ENCODE results near the gene ATP2B2. TPM values are rescaled to one million over a fixed set of nuclear protein-coding genes. Genes with fewer than 3 reads are reported as not detected.

The ATP2B2 gene
- polyA plus RNA-seq, 3 donors = not detected

DNA sequence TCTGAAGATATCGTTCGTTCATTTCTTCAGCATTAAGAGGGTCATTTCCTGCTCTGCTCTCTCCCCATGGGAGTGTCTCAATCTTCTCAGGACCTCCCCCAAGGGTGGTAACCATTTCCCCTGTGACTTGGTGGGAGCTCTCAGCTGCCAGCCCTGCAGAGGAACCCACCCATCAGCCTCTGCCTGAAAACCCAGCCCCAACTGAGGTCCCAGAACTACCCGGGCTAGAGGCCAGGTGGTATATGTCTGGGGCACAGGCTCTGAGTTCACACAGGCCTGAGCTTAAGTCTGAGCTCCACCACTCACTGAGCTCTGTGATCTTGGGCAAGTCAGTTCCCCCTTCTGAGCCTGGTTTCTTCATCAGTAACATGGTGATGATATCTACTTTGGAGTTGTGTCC is 10.0 kb upstream of the ATP2B2 start:
- no peaks in the 10 kb centered on the region for H3K9me3 ChIP-seq (replicated peaks in 1 of 2; ENCODE audit: control insufficient read depth in 1 of 2, insufficient read depth in 1 of 2, low read length in 2 of 2)
- Mint-ChIP-seq H3K4me3 (no peak overlapping the region), H3K36me3 (no peaks in the 10 kb centered on the region), H3K27me3 (ENCODE audit: low read depth in 3 of 3) (peaks cover 1 to 2% (median 2%) of the 10 kb centered on the region in 3 donors), H3K27ac (no peak overlapping the region), H3K4me1 (no peaks in the 10 kb centered on the region), H3K9me3 (no peaks in the 10 kb centered on the region)
- H3K27ac ChIP-seq (ENCODE audit: low read depth in 1 of 2, low read length in 2 of 2) = no peak overlapping the region
- WGBS (ENCODE audit: insufficient coverage) = 100% methylated on average over 3 of the region's 3 CpGs
- DNase-seq = no peak
- no peak overlapping the region for H3K4me3 ChIP-seq (replicated peaks in 1 of 3; ENCODE audit: low read depth in 2 of 3, low read length in 3 of 3)
- H3K4me2 ChIP-seq (replicated peaks; ENCODE audit: extremely low read depth, low read length, poor library complexity, severe bottlenecking) = no peak overlapping the region
- no peaks in the 10 kb centered on the region for H3K4me1 ChIP-seq (ENCODE audit: control insufficient read depth in 1 of 2, insufficient read depth in 2 of 2, low read length in 2 of 2)
- no peaks in the 10 kb centered on the region for H3K27me3 ChIP-seq (ENCODE audit: control insufficient read depth in 2 of 2, insufficient read depth in 2 of 2, low read length in 2 of 2)
- H4K20me1 ChIP-seq (ENCODE audit: insufficient read depth, low read length) = no peaks in the 10 kb centered on the region
- intact Hi-C loops (cut with micrococcal nuclease) = no loop called here
- no peaks in the 10 kb centered on the region for H3K36me3 ChIP-seq (replicated peaks in 1 of 2; ENCODE audit: control insufficient read depth in 1 of 2, insufficient read depth in 2 of 2, low read length in 2 of 2)
- H2AFZ ChIP-seq (ENCODE audit: insufficient read depth, low read depth, low read length, poor library complexity, severe bottlenecking) = no peak overlapping the region
- H3K79me2 ChIP-seq (ENCODE audit: insufficient read depth, low read length) = no peaks in the 10 kb centered on the region
- H3K9ac ChIP-seq (ENCODE audit: insufficient read depth, low read length, poor library complexity, severe bottlenecking) = no peak overlapping the region
- TF ChIP-seq, protein P1, sequence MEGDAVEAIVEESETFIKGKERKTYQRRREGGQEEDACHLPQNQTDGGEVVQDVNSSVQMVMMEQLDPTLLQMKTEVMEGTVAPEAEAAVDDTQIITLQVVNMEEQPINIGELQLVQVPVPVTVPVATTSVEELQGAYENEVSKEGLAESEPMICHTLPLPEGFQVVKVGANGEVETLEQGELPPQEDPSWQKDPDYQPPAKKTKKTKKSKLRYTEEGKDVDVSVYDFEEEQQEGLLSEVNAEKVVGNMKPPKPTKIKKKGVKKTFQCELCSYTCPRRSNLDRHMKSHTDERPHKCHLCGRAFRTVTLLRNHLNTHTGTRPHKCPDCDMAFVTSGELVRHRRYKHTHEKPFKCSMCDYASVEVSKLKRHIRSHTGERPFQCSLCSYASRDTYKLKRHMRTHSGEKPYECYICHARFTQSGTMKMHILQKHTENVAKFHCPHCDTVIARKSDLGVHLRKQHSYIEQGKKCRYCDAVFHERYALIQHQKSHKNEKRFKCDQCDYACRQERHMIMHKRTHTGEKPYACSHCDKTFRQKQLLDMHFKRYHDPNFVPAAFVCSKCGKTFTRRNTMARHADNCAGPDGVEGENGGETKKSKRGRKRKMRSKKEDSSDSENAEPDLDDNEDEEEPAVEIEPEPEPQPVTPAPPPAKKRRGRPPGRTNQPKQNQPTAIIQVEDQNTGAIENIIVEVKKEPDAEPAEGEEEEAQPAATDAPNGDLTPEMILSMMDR (IDR thresholded peaks at IDR 0.05) = no peak

DNA sequence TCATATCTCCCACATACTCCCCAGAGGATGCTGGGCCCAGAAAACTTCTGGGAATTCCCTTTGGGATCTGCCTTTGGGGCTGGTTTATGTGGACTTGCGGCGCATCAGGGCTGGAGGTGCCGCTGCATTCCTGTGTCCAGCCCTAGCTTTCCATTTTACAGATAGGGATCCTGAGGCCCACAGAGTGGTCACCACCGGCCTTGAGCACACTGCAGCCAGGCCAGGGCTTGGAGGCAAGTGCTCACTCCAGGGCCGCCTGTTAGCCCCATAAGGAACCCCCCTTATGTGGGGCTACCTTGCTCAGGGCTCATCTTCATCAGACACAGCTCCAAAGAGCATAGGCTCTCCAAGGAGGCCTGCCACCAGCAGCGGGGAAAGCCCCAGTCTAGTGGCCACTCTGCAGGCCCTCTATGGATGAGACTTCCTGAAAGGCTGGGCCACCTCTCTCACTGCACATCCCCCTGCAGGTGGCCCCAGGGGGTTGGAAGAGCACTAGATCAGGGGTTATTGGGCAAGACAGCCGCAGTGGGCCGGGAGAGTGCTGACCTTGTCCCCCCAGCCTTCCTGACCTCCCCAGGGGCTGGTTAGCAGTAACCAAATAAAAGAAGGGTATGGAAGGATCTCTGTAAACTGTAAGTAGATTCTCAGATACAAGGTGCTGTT is 9.2 kb upstream of the ATP2B2 start:
- H3K36me3 ChIP-seq (replicated peaks in 1 of 2; ENCODE audit: control insufficient read depth in 1 of 2, insufficient read depth in 2 of 2, low read length in 2 of 2) = no peaks in the 10 kb centered on the region
- peaks cover 1 to 2% (median 2%) of the 10 kb centered on the region in 3 donors for H3K27me3 Mint-ChIP-seq (ENCODE audit: low read depth in 3 of 3)
- intact Hi-C loops (cut with micrococcal nuclease) = no loop called here

More for the DNA sequence above, 9.2 kb upstream of the ATP2B2 start:
- no peak overlapping the region for H2AFZ ChIP-seq (ENCODE audit: insufficient read depth, low read depth, low read length, poor library complexity, severe bottlenecking)
- no peak overlapping the region for H3K4me2 ChIP-seq (replicated peaks; ENCODE audit: extremely low read depth, low read length, poor library complexity, severe bottlenecking)
- no peaks in the 10 kb centered on the region for H3K79me2 ChIP-seq (ENCODE audit: insufficient read depth, low read length)
- no peak overlapping the region for H3K9ac ChIP-seq (ENCODE audit: insufficient read depth, low read length, poor library complexity, severe bottlenecking)
- TF ChIP-seq, protein P1 (IDR thresholded peaks at IDR 0.05) = no peak
- no peaks in the 10 kb centered on the region for H4K20me1 ChIP-seq (ENCODE audit: insufficient read depth, low read length)
- Mint-ChIP-seq H3K4me3 (no peak overlapping the region), H3K9me3 (no peaks in the 10 kb centered on the region), H3K27ac (no peak overlapping the region), H3K4me1 (no peaks in the 10 kb centered on the region), H3K36me3 (no peaks in the 10 kb centered on the region)
- H3K9me3 ChIP-seq (replicated peaks in 1 of 2; ENCODE audit: control insufficient read depth in 1 of 2, insufficient read depth in 1 of 2, low read length in 2 of 2) = no peaks in the 10 kb centered on the region
- DNase-seq = no peak
- H3K4me3 ChIP-seq (replicated peaks in 1 of 3; ENCODE audit: low read depth in 2 of 3, low read length in 3 of 3) = no peak overlapping the region
- H3K4me1 ChIP-seq (ENCODE audit: control insufficient read depth in 1 of 2, insufficient read depth in 2 of 2, low read length in 2 of 2) = no peaks in the 10 kb centered on the region
- H3K27ac ChIP-seq (ENCODE audit: low read depth in 1 of 2, low read length in 2 of 2) = no peak overlapping the region
- 97% methylated on average over 6 of the region's 8 CpGs for WGBS (ENCODE audit: insufficient coverage)
- H3K27me3 ChIP-seq (ENCODE audit: control insufficient read depth in 2 of 2, insufficient read depth in 2 of 2, low read length in 2 of 2) = no peaks in the 10 kb centered on the region
